GM19395 (cell line): ENCODE data around the gene PER3.

Experiments
- ATAC-seq: cut with Tn5 transposase; IDR thresholded peaks from one replicate; pipeline ENCODE4 v1.9.1; 2021; ENCODE audit warnings: mild to moderate bottlenecking, moderate library complexity; ENCODE audit not compliant: unreplicated experiment

Gene PER3

GRCh38 chr1:7783826-7784491 is at the start of gene PER3:
TSS of gene PER3 (plus strand) at chr1:7784291. CDS start at chr1:7784878, 587 bp downstream.
- peak; percentile 85 for ATAC-seq

GRCh38 chr1:7738044-7738443 is 46.0 kb upstream of the PER3 start:
- no peak for ATAC-seq

GRCh38 chr1:7743346-7743745 is 40.7 kb upstream of the PER3 start:
- no peak for ATAC-seq

GRCh38 chr1:7744882-7745281 is 39.2 kb upstream of the PER3 start:
- no peak for ATAC-seq

GRCh38 chr1:7745783-7746182 is 38.3 kb upstream of the PER3 start:
- no peak for ATAC-seq

- no peak for ATAC-seq
These were observed 36.5 kb upstream of the PER3 start for GRCh38 chr1:7747605-7748004.

- ATAC-seq = no peak
These were observed 35.0 kb upstream of the PER3 start for GRCh38 chr1:7749126-7749525.

GRCh38 chr1:7751174-7751573 is 32.9 kb upstream of the PER3 start:
- no peak for ATAC-seq

GRCh38 chr1:7752512-7753417 is 31.3 kb upstream of the PER3 start:
- no peak for ATAC-seq

- ATAC-seq = no peak
These were observed 30.4 kb upstream of the PER3 start for GRCh38 chr1:7753641-7754040.

- ATAC-seq = no peak
These were observed 29.9 kb upstream of the PER3 start for GRCh38 chr1:7754234-7754633.

GRCh38 chr1:7755448-7755847 is 28.6 kb upstream of the PER3 start:
- ATAC-seq = no peak

- ATAC-seq = no peak
These were observed 23.8 kb upstream of the PER3 start for GRCh38 chr1:7760245-7760644.

- no peak for ATAC-seq
These were observed 23.0 kb upstream of the PER3 start for GRCh38 chr1:7761103-7761502.

GRCh38 chr1:7767176-7767575 is 16.9 kb upstream of the PER3 start:
- no peak for ATAC-seq

- no peak for ATAC-seq
These were observed 15.5 kb upstream of the PER3 start for GRCh38 chr1:7768583-7768982.

GRCh38 chr1:7769673-7770412 is 14.2 kb upstream of the PER3 start:
- ATAC-seq = no peak

GRCh38 chr1:7770669-7770996 is 13.5 kb upstream of the PER3 start:
- ATAC-seq = peak; percentile 36

- ATAC-seq = peak; percentile 75
These were observed 12.9 kb upstream of the PER3 start, which contains the start of gene VAMP3 for GRCh38 chr1:7770997-7771822. TSS of gene VAMP3 (plus strand) at chr1:7771296. CDS start at chr1:7771384, 88 bp downstream.

GRCh38 chr1:7771823-7772299 is 12.2 kb upstream of the PER3 start:
- peak; percentile 32 for ATAC-seq

GRCh38 chr1:7777591-7777990 is 6.5 kb upstream of the PER3 start:
- no peak for ATAC-seq
